Right lobe of liver (tissue), 4 donors: ENCODE measurements around the gene ROPN1L.

Experiments
- CTCF ChIP-seq, 4 donors: fragments of 200-600 bp in 3 of 4; fragments of 450-650 bp in 1 of 4; IDR thresholded peaks; one replicate each; pipeline versions ENCODE4 v1.5.1 to v1.8.0; 2016 to 2022; ENCODE audit warnings: antibody characterized with exemption in 4 of 4, mild to moderate bottlenecking in 2 of 4
- POLR2A ChIP-seq: fragments of 450-650 bp; IDR thresholded peaks from one replicate; pipeline ENCODE4 v1.6.1; 2017; ENCODE audit warnings: antibody characterized with exemption, mild to moderate bottlenecking
- donor health status: DM: no; HTN: no; CAD: no.
- donor health status: DM: no; HTN: no; CAD: no.
- donor health status: DM: no; HTN: yes; CAD: no.

GRCh38 chr5:10478436-10478835 lies 36.8 kb downstream of the ROPN1L start:
- TF ChIP-seq CTCF (IDR thresholded peaks at IDR 0.05) = no peak
- no peak for TF ChIP-seq POLR2A
